Putamen (tissue), 1 donor: Measurements from ENCODE around the gene MCF2L.

Experiments used
- DNase-seq: peaks from one replicate; pipeline ENCODE4 v3.0.0-alpha.2; 2016; ENCODE audit warnings: low spot score

Gene MCF2L

GRCh38 chr13:113148940-113149503 is 180.0 kb downstream of the MCF2L start:
- DNase-seq, result no peak
